ENCODE data around the gene SNX33.
"Not testable (repeated sequence)": the region's sequence is repeated elsewhere in the genome, so short reads cannot be mapped to it uniquely, and the experiment has no call there.

The SNX33 gene

DNA sequence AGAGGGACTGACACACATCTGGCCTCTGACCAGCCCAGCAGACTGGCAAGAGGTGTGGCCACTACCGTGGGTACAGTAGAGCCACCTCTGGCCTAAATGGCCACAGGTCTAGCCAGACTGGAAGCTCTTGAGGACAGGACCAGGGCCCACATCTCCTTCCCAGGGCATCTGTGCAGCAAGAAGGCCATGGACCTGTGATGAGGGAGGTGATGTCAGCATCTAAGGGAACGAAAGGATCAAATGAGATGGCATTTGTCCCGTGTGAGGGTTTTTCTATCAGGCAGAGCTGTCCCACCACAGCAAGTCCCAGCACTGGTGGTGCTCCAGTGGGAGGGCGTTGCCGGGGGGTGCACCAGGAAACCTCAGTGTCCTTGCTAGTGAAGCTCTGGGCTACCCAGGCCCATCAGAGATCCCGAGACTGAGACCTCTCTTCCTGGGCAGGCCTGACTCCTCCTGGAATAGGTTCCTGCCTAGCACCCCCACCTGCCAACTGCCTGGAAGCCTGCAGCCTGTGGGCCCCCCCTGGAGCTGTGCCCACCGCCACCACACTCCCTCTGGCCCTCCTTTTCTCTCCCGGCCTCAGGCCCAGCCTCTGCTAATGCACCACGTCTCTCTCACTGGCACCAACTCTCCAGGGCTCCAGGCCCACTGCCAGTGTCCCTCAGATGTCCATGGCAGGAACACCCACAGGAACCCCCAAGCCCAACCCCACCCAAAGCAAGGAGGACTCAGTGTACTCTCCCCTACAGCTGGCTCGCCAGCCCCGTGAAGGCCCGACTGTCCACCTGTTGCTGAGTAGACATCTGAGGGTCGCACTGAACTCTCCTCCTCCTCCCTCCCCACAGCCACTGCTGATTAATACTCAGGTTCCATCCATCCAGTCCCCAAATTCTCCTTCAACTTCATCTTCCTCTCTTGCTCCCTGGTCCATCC is 53.6 kb downstream of the SNX33 start:
- H3K36me3 ChIP-seq; H3K9me3 ChIP-seq; H3K27me3 ChIP-seq; intact Hi-C loops (cut with DNase I; ENCODE audit: low total_unique reads); H3K4me3 ChIP-seq: not testable (repeated sequence)
- DNase-seq: peak in 1 of 2 donors; percentile 80
- Histone ChIP-seq H3K4me1 (peaks cover 9 to 91% (median 85%) of the 10 kb centered on the region in 4 donors), H3K27ac (peak overlapping the region; percentile 93 to 96)

DNA sequence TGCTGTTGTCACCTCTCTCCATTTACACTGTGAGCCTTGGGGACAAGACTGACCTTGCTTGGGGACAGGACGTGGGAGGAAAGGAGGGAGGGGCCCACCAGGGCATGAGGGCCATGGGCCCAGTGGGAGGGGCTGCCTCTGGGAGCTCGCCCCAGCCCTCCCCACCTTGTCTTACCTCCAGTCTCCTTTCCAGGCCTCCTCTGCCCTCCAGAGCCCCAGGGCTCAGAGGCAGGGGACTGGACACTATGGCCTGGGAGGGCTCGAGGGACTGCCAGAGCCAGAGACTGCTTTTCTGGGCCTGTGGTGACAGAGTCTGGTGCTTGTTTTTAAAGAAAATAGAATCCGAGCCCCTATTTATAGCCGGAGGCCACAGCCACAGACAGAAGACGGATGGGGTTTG is 54.7 kb downstream of the SNX33 start:
- DNase-seq: peak in 1 of 2 donors; percentile 77
- peaks cover 9 to 91% (median 83%) of the 10 kb centered on the region in 4 donors for H3K4me1 ChIP-seq
- no peak overlapping the region for H3K4me3 ChIP-seq

DNA sequence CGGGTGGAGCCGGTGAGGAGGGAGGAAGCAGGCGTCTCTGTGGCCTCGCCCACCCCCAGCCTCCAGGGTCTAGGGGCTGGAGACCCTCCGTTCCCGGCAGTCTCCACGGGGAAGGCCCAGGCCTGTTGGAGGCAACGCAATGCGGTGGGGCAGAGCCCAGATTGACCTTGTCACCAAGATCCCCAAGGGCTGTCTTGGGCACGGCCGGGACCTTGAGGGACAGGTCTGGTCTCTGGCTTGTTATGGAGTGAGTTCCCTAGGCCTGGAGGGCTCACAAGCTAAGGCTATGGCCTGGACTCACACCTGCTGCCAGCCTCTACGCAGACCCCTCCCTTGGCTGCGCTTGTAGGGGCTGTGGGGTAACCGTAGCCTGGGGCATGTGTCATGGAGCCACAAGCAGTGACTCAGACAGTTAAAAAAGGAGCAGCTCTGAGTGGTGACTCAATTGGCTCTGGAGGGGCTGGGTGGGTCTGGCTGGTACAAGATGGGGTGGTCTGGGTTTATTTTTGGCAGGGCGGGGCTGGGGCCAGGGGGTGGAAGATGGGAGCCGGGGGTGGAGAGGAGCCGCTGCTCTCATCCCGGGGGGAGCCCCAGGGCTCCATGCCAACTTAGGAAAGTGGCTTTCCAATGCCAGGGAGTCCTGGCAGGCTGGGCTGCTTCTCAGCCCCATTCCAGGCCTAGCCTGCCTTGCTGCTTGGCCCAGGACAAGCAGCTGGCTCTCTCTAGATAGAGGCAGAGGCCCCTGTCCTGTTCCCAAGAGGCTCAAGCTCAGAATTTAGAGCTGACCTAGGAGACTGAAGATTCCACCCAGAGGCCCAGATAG is 55.9 kb downstream of the SNX33 start:
- H3K9me3 ChIP-seq; H3K27me3 ChIP-seq; intact Hi-C loops (cut with DNase I; ENCODE audit: low total_unique reads); DNase-seq: not testable (repeated sequence)
- Histone ChIP-seq H3K4me1 (peaks cover 9 to 86% (median 77%) of the 10 kb centered on the region in 4 donors), H3K27ac (peak overlapping the region; percentile 91 to 99), H3K4me3 (peak overlapping the region; percentile 29 to 31), H3K36me3 (peaks cover 4 to 14% (median 6%) of the 10 kb centered on the region in 3 donors)

More for the DNA sequence above, 54.7 kb downstream of the SNX33 start:
- no peaks in the 10 kb centered on the region for H3K27me3 ChIP-seq
- H3K36me3 ChIP-seq: peaks cover 4 to 12% (median 6%) of the 10 kb centered on the region in 3 donors
- H3K9me3 ChIP-seq: no peaks in the 10 kb centered on the region
- H3K27ac ChIP-seq: peak overlapping the region; percentile 93 to 96
- TF ChIP-seq, protein P1, sequence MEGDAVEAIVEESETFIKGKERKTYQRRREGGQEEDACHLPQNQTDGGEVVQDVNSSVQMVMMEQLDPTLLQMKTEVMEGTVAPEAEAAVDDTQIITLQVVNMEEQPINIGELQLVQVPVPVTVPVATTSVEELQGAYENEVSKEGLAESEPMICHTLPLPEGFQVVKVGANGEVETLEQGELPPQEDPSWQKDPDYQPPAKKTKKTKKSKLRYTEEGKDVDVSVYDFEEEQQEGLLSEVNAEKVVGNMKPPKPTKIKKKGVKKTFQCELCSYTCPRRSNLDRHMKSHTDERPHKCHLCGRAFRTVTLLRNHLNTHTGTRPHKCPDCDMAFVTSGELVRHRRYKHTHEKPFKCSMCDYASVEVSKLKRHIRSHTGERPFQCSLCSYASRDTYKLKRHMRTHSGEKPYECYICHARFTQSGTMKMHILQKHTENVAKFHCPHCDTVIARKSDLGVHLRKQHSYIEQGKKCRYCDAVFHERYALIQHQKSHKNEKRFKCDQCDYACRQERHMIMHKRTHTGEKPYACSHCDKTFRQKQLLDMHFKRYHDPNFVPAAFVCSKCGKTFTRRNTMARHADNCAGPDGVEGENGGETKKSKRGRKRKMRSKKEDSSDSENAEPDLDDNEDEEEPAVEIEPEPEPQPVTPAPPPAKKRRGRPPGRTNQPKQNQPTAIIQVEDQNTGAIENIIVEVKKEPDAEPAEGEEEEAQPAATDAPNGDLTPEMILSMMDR (IDR thresholded peaks at IDR 0.05): no peak
- intact Hi-C loops (cut with DNase I; ENCODE audit: low total_unique reads): no loop called here

GRCh38 chr15:75704263-75704615 is 56.5 kb downstream of the SNX33 start:
- H3K9me3 ChIP-seq: no peaks in the 10 kb centered on the region
- TF ChIP-seq, protein P1 (IDR thresholded peaks at IDR 0.05): no peak
- no peaks in the 10 kb centered on the region for H3K27me3 ChIP-seq
- intact Hi-C loops (cut with DNase I; ENCODE audit: low total_unique reads): no loop called here
- H3K4me1 ChIP-seq: peaks cover 9 to 86% (median 77%) of the 10 kb centered on the region in 4 donors
- no peak for DNase-seq
- H3K27ac ChIP-seq: peak overlapping the region; percentile 91 to 99
- H3K4me3 ChIP-seq: peak overlapping the region; percentile 25 to 29
- H3K36me3 ChIP-seq: peaks cover 4 to 17% (median 6%) of the 10 kb centered on the region in 3 donors

DNA sequence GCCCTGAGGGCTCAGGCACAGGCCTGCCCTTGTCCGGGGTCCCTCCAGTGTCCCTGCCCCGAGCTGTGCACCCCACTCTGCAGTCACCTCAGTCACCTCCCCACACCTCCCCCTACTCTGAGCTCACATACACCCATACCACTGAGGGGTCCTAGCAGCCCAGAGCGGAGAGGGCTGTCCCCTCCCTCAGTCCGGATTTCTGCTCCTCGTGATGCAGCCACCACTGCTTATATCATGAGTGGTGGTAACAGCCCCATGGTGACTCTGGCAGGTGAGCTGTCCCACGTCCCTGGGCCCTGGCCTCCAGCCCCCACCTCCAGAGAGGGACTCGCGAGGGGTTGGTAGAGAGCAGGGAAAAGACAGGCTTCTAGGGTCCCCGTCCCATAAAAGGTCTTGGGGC is 56.9 kb downstream of the SNX33 start:
- H3K4me1 ChIP-seq: peaks cover 9 to 83% (median 75%) of the 10 kb centered on the region in 4 donors
- H3K36me3 ChIP-seq: peaks cover 4 to 17% (median 6%) of the 10 kb centered on the region in 3 donors
- H3K9me3 ChIP-seq: no peaks in the 10 kb centered on the region
- H3K27ac ChIP-seq: peak overlapping the region; percentile 91 to 99
- peak overlapping the region; percentile 25 to 29 for H3K4me3 ChIP-seq
- H3K27me3 ChIP-seq: no peaks in the 10 kb centered on the region
- TF ChIP-seq, protein P1 (IDR thresholded peaks at IDR 0.05): no peak
- intact Hi-C loops (cut with DNase I; ENCODE audit: low total_unique reads): no loop called here
- no peak for DNase-seq

GRCh38 chr15:75705375-75705774 is 57.7 kb downstream of the SNX33 start:
- peaks cover 7 to 76% (median 69%) of the 10 kb centered on the region in 4 donors for H3K4me1 ChIP-seq
- peak overlapping the region; percentile 91 to 99 for H3K27ac ChIP-seq
- DNase-seq; intact Hi-C loops (cut with DNase I; ENCODE audit: low total_unique reads); H3K9me3 ChIP-seq; H3K27me3 ChIP-seq: not testable (repeated sequence)
- H3K36me3 ChIP-seq: peaks cover 4 to 20% (median 6%) of the 10 kb centered on the region in 3 donors
- peak overlapping the region; percentile 29 to 30 for H3K4me3 ChIP-seq

Data from tibial artery (tissue), 4 donors.